Naive thymus-derived CD8-positive, alpha-beta T cell (primary cell): ENCODE data around the gene TMEM175. TPM values are rescaled to one million over a fixed set of nuclear protein-coding genes. Genes with fewer than 3 reads are reported as not detected.
"Not testable (repeated sequence)": the region's sequence is repeated elsewhere in the genome, so short reads cannot be mapped to it uniquely, and the experiment has no call there.

Experiments
- ATAC-seq, 2 donors: fragments of 150-1000 bp; cut with Tn5 transposase in 1 of 2; sonication (Bioruptor Pico), chemical (Tn5 transposase) in 1 of 2; 1 replicate in 1 of 2; 2 replicates in 1 of 2; pipeline ENCODE4 v1.10.0; 2021; ENCODE audit warnings: mild to moderate bottlenecking in 2 of 2, moderate library complexity in 2 of 2
- POLR2A ChIA-PET: fragments of 350-600 bp; sonication (Branson Sonifier 250); formaldehyde crosslinking; loops from one replicate; lab custom pipeline; 2021; ENCODE audit warnings: antibody characterized with exemption; lab: Charles Lee
- DNase-seq, 10 donors: peaks; one replicate each; pipeline versions ENCODE4 v3.0.0 to v3.0.0-alpha.2; 2020 to 2022
- H3K27ac Mint-ChIP-seq, 10 donors: one replicate each; pipeline ENCODE4 v1.8.0; 2020 to 2022; ENCODE audit warnings: mild to moderate bottlenecking in 10 of 10, mixed read lengths in 10 of 10, moderate library complexity in 4 of 10, inconsistent platforms in 1 of 10
- H3K27me3 Mint-ChIP-seq, 5 donors: one replicate each; pipeline ENCODE4 v1.8.0; 2021 to 2022; ENCODE audit warnings: mixed read lengths in 5 of 5
- H3K36me3 Mint-ChIP-seq, 3 donors: one replicate each; pipeline ENCODE4 v1.8.0; 2020 to 2022; ENCODE audit warnings: mixed read lengths in 3 of 3, mild to moderate bottlenecking in 2 of 3, inconsistent platforms in 1 of 3
- H3K4me1 Mint-ChIP-seq, 4 donors: one replicate each; pipeline ENCODE4 v1.8.0; 2021 to 2022; ENCODE audit warnings: mixed read lengths in 4 of 4
- H3K4me3 Mint-ChIP-seq, 10 donors: one replicate each; pipeline ENCODE4 v1.8.0; 2020 to 2022; ENCODE audit warnings: mild to moderate bottlenecking in 10 of 10, mixed read lengths in 10 of 10, moderate library complexity in 6 of 10, inconsistent platforms in 1 of 10
- H3K9me3 Mint-ChIP-seq, 9 donors: one replicate each; pipeline ENCODE4 v1.8.0; 2020 to 2022; ENCODE audit warnings: mixed read lengths in 9 of 9, mild to moderate bottlenecking in 3 of 9, inconsistent platforms in 1 of 9, moderate library complexity in 1 of 9
- polyA plus RNA-seq, 3 donors: library from polyadenylated mRNA; unstranded; fragments of 300-500 nt; fragmentation: Illumina TruSeq; gene quantifications; one replicate each; pipeline ENCODE4 v1.2.3, GENCODE V29; 2021
- total RNA-seq, 8 experiments: library from RNA in 2 of 8; stranded (reverse) in 2 of 8; gene quantifications; one replicate each; pipeline ENCODE4 v1.2.3 and lab custom pipeline; 2021 to 2026

The TMEM175 gene
- total and polyA plus RNA-seq, 5 experiments from 2014 or later: 6.4 to 72.9 (median 14.7) TPM

DNA sequence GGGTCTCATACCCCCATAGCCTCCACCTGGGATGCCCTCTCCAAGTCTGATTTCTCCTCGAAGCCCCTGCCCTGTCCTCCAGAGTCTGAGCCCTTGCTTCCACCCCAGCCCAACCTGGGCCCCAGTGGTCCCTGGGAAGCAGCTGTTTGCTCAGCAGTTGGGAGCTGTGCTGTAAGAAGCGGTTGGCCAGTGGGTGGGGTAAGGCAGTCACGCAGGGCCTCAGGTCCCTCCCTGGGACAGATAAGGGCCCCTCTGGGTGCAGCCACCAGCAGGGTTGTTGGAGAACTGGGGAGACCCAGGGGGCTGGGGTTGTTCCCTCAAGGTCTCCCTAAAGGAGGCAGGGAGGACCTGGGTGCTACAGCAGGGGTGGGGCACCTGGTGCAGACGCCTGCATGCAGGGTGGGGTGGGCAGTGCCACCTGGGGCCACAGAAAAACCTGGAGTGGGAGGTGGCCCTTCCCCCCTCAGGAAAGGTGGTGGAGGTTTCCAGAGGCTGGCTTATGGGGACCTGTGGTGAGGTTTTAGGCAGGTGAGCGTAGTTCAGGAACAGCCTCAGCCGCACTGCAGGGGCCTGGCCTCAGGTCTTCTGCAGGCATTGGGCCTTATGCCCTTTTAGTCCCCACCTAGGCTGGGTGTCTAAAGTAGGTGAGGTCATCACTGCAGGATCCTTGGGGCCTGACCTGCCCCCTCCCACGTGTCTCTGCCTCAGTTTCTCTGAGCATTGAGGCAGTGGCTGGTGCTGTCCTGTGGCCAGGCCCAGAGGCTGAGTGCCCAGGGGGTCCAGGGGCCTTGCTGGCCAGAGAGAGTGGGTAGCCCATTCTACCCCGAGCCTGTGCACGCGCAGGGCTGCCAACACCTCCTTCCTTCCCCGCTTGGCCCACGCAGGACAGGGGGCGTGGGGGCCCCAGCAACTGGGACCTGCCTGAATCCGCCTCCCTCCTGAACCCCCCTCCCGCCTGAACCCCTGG is 64.1 kb downstream of the TMEM175 start:
- H3K36me3 Mint-ChIP-seq: no peaks in the 10 kb centered on the region
- ATAC-seq: no peak
- POLR2A ChIA-PET: no interaction called here
- DNase-seq: no peak
- peaks cover 0 to 2% (median 0%) of the 10 kb centered on the region in 9 donors for H3K9me3 Mint-ChIP-seq
- H3K27ac Mint-ChIP-seq: no peak overlapping the region
- peaks cover 6 to 27% (median 11%) of the 10 kb centered on the region in 5 donors for H3K27me3 Mint-ChIP-seq
- peaks cover 8 to 18% (median 15%) of the 10 kb centered on the region in 4 donors for H3K4me1 Mint-ChIP-seq
- peak overlapping the region in 3 of 10 donors; percentile 29 to 43 (median 39) for H3K4me3 Mint-ChIP-seq

DNA sequence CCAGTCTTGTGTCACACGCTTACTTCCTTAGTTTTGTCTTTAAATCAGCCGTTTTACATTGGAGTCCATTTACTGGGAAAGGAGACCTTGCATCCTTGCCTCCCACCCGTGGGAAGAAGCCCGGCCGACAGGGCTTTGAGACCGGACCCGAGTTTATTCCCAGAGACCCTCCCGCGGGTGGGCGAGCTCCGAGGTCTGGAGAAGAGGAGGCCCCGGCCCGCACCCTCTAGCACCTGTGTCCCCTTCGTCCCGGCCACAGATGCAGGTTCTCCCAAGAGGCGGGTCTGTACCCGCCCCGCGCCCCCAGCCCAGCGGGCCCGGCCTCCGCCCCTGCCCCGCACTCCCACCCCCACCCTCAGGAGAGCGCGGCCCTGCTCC is 64.7 kb downstream of the TMEM175 start:
- Mint-ChIP-seq H3K27me3 (peaks cover 6 to 30% (median 12%) of the 10 kb centered on the region in 5 donors), H3K4me3 (peak overlapping the region in 5 of 10 donors; percentile 10 to 43 (median 29)), H3K4me1 (peaks cover 8 to 18% (median 16%) of the 10 kb centered on the region in 4 donors), H3K9me3 (peaks cover 0 to 2% (median 0%) of the 10 kb centered on the region in 9 donors), H3K27ac (no peak overlapping the region), H3K36me3 (no peaks in the 10 kb centered on the region)
- DNase-seq (no peak), ATAC-seq (no peak)
- POLR2A ChIA-PET: no interaction called here

DNA sequence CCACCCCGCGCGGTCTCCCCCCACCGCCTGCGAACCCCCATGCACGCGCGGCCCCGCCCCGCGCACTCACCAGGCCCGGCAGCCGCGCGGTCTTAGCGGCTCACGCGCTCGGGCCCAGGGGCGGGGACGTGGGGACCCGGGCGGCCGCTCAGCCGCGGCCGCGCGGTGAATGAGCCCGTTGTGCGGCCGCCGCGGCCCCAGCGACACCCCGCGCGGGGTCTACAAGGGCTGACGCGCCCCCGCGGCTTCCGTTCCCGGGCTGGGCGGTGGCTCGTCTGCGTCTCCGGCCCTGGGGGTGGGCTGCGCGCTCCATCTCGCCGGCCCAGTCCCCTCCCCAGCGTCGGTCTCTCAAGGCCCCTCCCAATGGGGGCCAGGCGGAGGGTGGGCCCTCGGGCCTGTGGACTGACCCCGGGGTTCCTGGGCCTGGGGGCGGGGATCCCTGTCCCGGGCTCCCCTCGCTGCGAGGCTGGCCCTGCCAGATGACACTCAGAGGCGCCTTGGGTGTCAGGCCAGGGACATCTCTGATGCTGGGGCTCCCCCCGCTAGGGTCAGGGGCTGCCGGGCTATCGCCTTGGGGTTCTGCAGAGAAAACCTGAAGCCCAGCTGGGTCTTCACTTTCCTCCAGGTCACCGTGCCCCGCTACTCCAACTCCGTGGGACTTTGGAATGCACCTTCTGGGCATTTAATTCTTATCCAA is 65.3 kb downstream of the TMEM175 start:
- H3K27ac Mint-ChIP-seq: no peak overlapping the region
- peaks cover 6 to 33% (median 14%) of the 10 kb centered on the region in 5 donors for H3K27me3 Mint-ChIP-seq
- DNase-seq: no peak
- H3K4me1 Mint-ChIP-seq: peaks cover 9 to 18% (median 16%) of the 10 kb centered on the region in 4 donors
- peaks cover 0 to 2% (median 0%) of the 10 kb centered on the region in 9 donors for H3K9me3 Mint-ChIP-seq
- POLR2A ChIA-PET: no interaction called here
- H3K36me3 Mint-ChIP-seq: no peaks in the 10 kb centered on the region
- peak; percentile 66 to 76 for ATAC-seq
- H3K4me3 Mint-ChIP-seq: peak overlapping the region in 7 of 10 donors; percentile 31 to 55 (median 44)

DNA sequence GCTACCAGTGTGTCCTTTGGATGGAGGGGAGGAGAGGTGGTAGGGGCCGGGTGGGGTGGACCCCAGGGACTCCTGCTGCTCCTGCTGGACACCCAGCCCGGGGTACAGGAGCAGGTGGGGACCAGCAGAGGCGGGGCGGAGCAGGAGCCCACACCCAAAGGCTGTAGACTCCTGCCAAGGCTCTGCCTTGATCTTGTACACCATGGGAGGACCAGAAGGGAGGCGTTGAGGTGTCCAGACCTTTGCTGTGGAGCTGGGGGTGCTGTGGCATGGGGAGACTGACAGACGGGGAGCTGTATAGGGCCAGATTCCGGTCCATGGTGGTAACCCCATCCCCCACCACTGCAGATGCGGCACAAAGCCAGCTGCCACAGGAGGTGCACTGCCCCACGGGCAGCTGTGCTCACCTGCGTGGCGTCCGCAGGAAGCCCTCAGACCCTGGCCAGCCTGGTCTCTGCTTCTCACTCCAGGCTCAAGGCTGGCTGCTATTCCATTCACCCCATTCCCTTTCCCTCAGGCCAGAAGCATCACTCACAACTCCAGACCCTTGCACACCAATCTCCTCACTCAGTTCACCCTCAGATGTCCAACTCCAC is 65.9 kb downstream of the TMEM175 start:
- DNase-seq (no peak), ATAC-seq (no peak)
- peaks cover 6 to 33% (median 14%) of the 10 kb centered on the region in 5 donors for H3K27me3 Mint-ChIP-seq
- no peaks in the 10 kb centered on the region for H3K36me3 Mint-ChIP-seq
- H3K27ac Mint-ChIP-seq: no peak overlapping the region
- peaks cover 9 to 18% (median 16%) of the 10 kb centered on the region in 4 donors for H3K4me1 Mint-ChIP-seq
- H3K9me3 Mint-ChIP-seq: peaks cover 0 to 2% (median 0%) of the 10 kb centered on the region in 9 donors
- POLR2A ChIA-PET: interaction anchor here (0.6 to 0.7 kb wide), 2 partner anchors 8 to 693 kb away, joined by 3 read pairs; no protein-coding TSS in a partner anchor
- H3K4me3 Mint-ChIP-seq: peak overlapping the region in 7 of 10 donors; percentile 33 to 55 (median 44)

DNA sequence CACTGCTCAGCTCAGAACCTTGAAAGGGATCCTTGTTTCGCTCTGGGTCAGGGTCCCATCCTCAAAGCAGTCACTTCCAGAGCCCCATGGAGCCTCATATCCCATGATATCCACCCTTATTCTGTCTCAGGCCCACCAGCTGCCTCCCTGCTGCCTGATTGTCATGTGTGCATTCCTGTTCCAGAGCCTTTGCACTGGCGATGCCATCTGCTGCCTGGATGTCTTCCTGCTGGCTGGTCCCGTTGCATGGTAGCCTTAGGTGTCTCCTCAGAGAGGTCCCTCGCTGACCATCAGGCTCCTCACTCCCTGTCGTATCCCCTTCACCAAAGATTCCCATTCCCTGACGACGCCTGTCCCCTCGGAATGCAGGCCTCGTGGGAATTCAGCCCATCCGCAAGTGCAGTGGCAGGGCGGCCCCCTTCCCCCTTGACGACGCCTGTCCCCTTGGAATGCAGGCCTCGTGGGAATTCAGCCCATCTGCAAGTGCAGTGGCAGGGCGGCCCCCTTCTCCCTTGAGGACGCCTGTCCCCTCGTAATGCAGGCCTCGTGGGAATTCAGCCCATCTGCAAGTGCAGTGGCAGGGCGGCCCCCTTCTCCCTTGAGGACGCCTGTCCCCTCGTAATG is 67.1 kb downstream of the TMEM175 start:
- not testable (repeated sequence) for H3K9me3 Mint-ChIP-seq, DNase-seq, H3K27ac Mint-ChIP-seq, H3K36me3 Mint-ChIP-seq, ATAC-seq
- peak overlapping the region in 4 of 10 donors; percentile 10 to 55 (median 46) for H3K4me3 Mint-ChIP-seq
- POLR2A ChIA-PET: interaction anchor here (0.7 kb wide), 1 partner anchor 692 kb away, joined by 3 read pairs; no protein-coding TSS in a partner anchor
- peaks cover 6 to 43% (median 14%) of the 10 kb centered on the region in 5 donors for H3K27me3 Mint-ChIP-seq
- H3K4me1 Mint-ChIP-seq: peaks cover 9 to 18% (median 16%) of the 10 kb centered on the region in 4 donors

DNA sequence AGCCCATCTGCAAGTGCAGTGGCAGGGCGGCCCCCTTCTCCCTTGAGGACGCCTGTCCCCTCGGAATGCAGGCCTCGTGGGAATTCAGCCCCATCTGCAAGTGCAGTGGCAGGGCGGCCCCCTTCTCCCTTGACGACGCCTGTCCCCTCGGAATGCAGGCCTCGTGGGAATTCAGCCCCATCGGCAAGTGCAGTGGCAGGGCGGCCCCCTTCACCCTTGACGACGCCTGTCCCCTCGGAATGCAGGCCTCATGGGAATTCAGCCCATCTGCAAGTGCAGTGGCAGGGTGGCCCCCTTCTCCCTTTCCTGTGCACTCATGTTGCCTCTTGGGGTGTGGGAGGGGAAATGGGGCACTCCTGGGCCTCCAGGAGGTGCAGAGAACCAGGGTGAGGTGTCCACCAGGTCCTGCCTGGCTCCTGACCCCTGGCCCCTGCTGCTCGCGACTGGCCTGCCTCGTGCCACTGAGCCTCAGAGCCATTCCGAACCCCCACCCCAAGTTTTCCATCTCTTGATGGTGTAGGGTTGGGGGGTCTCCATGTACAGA is 67.7 kb downstream of the TMEM175 start:
- no peak for ATAC-seq
- Mint-ChIP-seq H3K9me3 (peaks cover 0 to 2% (median 0%) of the 10 kb centered on the region in 9 donors), H3K4me1 (peaks cover 9 to 18% (median 16%) of the 10 kb centered on the region in 4 donors), H3K27ac (no peak overlapping the region), H3K4me3 (no peak overlapping the region), H3K36me3 (peaks cover 0 to 6% (median 2%) of the 10 kb centered on the region in 3 donors), H3K27me3 (peaks cover 8 to 49% (median 16%) of the 10 kb centered on the region in 5 donors)
- POLR2A ChIA-PET: interaction anchor here (0.5 kb wide), 1 partner anchor 301 kb away, joined by 3 read pairs; no protein-coding TSS in a partner anchor
- DNase-seq: no peak

DNA sequence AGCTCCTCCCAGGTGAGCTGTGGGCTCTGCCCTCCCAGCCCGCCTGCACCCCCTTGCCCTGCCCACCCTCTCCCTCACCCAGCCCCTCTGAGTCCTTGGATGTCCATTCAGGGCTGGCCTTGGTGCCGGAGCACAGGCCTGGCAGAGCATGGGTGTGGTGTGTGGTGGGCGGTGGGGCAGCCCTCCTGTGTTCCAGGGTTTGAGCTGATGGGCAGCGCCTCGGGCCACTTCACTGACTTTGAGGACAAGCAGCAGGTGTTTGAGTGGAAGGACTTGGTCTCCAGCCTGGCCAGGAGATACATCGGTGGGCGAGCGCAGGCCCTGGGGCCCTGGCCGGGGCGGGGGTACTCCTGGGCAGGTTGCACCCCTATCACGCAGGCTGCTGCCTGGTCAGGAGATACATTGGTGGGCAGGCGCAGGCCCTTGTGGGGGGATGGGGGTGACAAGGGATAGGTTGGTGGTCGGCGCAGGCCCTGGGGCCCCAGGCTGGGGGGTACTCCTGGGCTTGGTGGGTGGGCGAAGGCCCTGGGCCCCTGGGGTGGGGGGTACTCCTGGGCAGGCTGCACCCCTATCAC is 68.5 kb downstream of the TMEM175 start:
- Mint-ChIP-seq H3K27me3 (peaks cover 8 to 54% (median 19%) of the 10 kb centered on the region in 5 donors), H3K36me3 (peaks cover 0 to 6% (median 2%) of the 10 kb centered on the region in 3 donors)

DNA sequence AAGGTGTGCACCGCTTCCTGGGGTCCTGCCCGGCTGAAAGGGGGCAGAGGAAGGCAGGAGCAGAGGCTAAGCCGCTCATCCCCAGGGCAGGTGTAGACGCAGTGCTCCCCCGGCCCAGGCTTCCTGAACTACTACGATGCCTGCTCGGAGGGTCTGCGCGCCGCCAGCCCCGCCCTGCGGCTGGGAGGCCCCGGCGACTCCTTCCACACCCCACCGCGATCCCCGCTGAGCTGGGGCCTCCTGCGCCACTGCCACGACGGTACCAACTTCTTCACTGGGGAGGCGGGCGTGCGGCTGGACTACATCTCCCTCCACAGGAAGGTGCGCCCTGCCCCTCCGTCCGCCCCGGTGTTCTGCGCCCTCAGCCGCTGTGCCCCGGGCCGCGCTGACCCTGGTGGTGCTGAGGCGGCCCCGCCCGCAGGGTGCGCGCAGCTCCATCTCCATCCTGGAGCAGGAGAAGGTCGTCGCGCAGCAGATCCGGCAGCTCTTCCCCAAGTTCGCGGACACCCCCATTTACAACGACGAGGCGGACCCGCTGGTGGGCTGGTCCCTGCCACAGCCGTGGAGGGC is 69.4 kb downstream of the TMEM175 start:
- POLR2A ChIA-PET: interaction anchor here (0.7 kb wide), 1 partner anchor 15 kb away, joined by 3 read pairs; the partner anchor contains the start of gene IDUA
- peaks cover 8 to 62% (median 23%) of the 10 kb centered on the region in 5 donors for H3K27me3 Mint-ChIP-seq

More for the DNA sequence above, 68.5 kb downstream of the TMEM175 start:
- Mint-ChIP-seq H3K4me3 (peak overlapping the region in 2 of 10 donors; percentile 43 to 62), H3K9me3 (peaks cover 0 to 2% (median 0%) of the 10 kb centered on the region in 9 donors), H3K4me1 (peaks cover 9 to 18% (median 16%) of the 10 kb centered on the region in 4 donors), H3K27ac (no peak overlapping the region)
- ATAC-seq (no peak), DNase-seq (no peak)
- POLR2A ChIA-PET: interaction anchor here (0.5 kb wide), 1 partner anchor 301 kb away, joined by 3 read pairs; no protein-coding TSS in a partner anchor

DNA sequence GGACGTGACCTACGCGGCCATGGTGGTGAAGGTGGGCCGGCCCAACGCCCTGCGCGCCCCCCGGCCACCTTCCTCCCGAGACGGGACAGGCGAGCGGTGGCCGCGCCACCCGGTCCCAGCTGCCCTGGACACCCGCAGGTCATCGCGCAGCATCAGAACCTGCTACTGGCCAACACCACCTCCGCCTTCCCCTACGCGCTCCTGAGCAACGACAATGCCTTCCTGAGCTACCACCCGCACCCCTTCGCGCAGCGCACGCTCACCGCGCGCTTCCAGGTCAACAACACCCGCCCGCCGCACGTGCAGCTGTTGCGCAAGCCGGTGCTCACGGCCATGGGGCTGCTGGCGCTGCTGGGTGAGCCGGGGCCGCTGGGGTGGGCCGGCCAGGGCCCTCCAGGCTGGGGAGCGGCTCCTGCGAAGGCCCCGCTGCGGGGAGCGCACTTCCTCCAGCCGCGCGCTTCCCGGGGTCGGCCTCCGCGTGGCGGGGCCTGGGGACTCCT is 69.9 kb downstream of the TMEM175 start:
- peaks cover 0 to 6% (median 2%) of the 10 kb centered on the region in 3 donors for H3K36me3 Mint-ChIP-seq
- no peak overlapping the region for H3K27ac Mint-ChIP-seq
- H3K9me3 Mint-ChIP-seq: peaks cover 0 to 2% (median 0%) of the 10 kb centered on the region in 9 donors
- POLR2A ChIA-PET: interaction anchor here (0.7 kb wide), 1 partner anchor 15 kb away, joined by 3 read pairs; the partner anchor contains the start of gene IDUA
- peaks cover 9 to 15% (median 12%) of the 10 kb centered on the region in 4 donors for H3K4me1 Mint-ChIP-seq
- ATAC-seq (peak; percentile 23 to 56), DNase-seq (peak in 1 of 10 donors; percentile 20)
- H3K27me3 Mint-ChIP-seq: peaks cover 12 to 67% (median 25%) of the 10 kb centered on the region in 5 donors
- H3K4me3 Mint-ChIP-seq: no peak overlapping the region

More for the DNA sequence above, 69.4 kb downstream of the TMEM175 start:
- Mint-ChIP-seq H3K4me1 (peaks cover 9 to 18% (median 16%) of the 10 kb centered on the region in 4 donors), H3K4me3 (peak overlapping the region in 2 of 10 donors; percentile 4 to 45), H3K27ac (no peak overlapping the region), H3K36me3 (peaks cover 0 to 6% (median 2%) of the 10 kb centered on the region in 3 donors), H3K9me3 (peaks cover 0 to 2% (median 0%) of the 10 kb centered on the region in 9 donors)
- DNase-seq: no peak
- no peak for ATAC-seq

DNA sequence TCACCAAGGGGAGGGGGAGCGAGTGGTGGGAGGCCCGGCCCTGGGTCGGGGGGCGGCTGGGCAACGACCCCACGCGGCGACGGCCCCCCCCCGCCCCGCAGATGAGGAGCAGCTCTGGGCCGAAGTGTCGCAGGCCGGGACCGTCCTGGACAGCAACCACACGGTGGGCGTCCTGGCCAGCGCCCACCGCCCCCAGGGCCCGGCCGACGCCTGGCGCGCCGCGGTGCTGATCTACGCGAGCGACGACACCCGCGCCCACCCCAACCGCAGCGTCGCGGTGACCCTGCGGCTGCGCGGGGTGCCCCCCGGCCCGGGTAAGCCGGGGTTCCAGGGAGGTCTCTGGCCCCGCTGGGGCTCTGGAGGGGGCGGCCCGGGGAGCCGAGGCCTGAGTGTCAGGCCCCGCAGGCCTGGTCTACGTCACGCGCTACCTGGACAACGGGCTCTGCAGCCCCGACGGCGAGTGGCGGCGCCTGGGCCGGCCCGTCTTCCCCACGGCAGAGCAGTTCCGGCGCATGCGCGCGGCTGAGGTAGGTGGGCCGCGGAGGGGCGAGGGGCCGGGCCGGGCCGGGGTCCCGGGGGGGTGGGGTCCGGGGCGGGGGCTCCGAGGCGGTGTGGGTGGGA is 70.5 kb downstream of the TMEM175 start:
- Mint-ChIP-seq H3K9me3 (peaks cover 0 to 2% (median 0%) of the 10 kb centered on the region in 9 donors), H3K4me1 (peaks cover 9 to 15% (median 12%) of the 10 kb centered on the region in 4 donors), H3K27me3 (peaks cover 14 to 71% (median 29%) of the 10 kb centered on the region in 5 donors), H3K27ac (no peak overlapping the region), H3K36me3 (peaks cover 0 to 6% (median 2%) of the 10 kb centered on the region in 3 donors), H3K4me3 (no peak overlapping the region)
- POLR2A ChIA-PET: no interaction called here
- ATAC-seq: peak in 1 of 2 donors; percentile 37
- no peak for DNase-seq
